Endothelial cell of umbilical vein (primary cell): ENCODE measurements around the gene PSMA4. TPM values are rescaled to one million over a fixed set of nuclear protein-coding genes. Genes with fewer than 3 reads are reported as not detected.

ENCODE experiments used
- BruUV-seq: library from RNA; stranded (reverse); fragments of 400-500 nt; replicated peaks from 2 replicates; lab custom pipeline; 2021; lab: Mats Ljungman, UMichigan
- CTCF ChIA-PET: fragments of 300-600, 350-600 bp; sonication (Branson Sonifier 250); formaldehyde crosslinking; loops from one replicate; lab custom pipeline; 2021; ENCODE audit warnings: antibody characterized with exemption, inconsistent platforms; lab: Charles Lee
- POLR2A ChIA-PET: fragments of 300-600, 350-600 bp; sonication (Branson Sonifier 250); formaldehyde crosslinking; loops from one replicate; lab custom pipeline; 2021; ENCODE audit warnings: antibody characterized with exemption, inconsistent platforms; lab: Charles Lee
- DNase-seq: peaks from one replicate; pipeline ENCODE4 v3.0.0-alpha.2; 2011; ENCODE audit warnings: low read depth, low spot score
- FAIRE-seq: peaks from 2 replicates; lab custom pipeline; 2011; peaks lifted over from hg19 to GRCh38; lab: Jason Lieb, UNC
- H2AFZ ChIP-seq: 2 replicates; pipeline ENCODE4 v1.6.0; 2012; ENCODE audit warnings: low read depth, low read length, control low read depth, inconsistent platforms
- H3K27ac ChIP-seq: 2 replicates; pipeline ENCODE4 v1.5.1; 2011; ENCODE audit warnings: low read depth, mild to moderate bottlenecking, control low read depth, low read length, moderate library complexity; ENCODE audit not compliant: insufficient read depth
- H3K27me3 ChIP-seq, 2 experiments: 2 replicates each; pipeline versions ENCODE4 v1.6.0 to v1.6.1; 2011; ENCODE audit warnings: low read length in 2 of 2, mixed read lengths in 1 of 2; ENCODE audit not compliant: control insufficient read depth in 2 of 2, insufficient read depth in 2 of 2
- H3K36me3 ChIP-seq, 2 experiments: 2 replicates in 1 of 2; 3 replicates in 1 of 2; pipeline ENCODE4 v1.5.1; 2011; ENCODE audit warnings: low read length in 2 of 2, mild to moderate bottlenecking in 1 of 2, moderate library complexity in 1 of 2; ENCODE audit not compliant: control insufficient read depth in 2 of 2, insufficient read depth in 2 of 2; ENCODE audit errors: extremely low read depth in 1 of 2
- H3K4me1 ChIP-seq: 3 replicates; pipeline ENCODE4 v1.5.1; 2011; ENCODE audit warnings: mild to moderate bottlenecking, low read length; ENCODE audit not compliant: control insufficient read depth, insufficient read depth; ENCODE audit errors: extremely low read depth
- H3K4me2 ChIP-seq: 2 replicates; pipeline ENCODE4 v1.6.1; 2011; ENCODE audit warnings: low read length, control low read depth, mixed read lengths; ENCODE audit not compliant: insufficient read depth
- H3K4me3 ChIP-seq, 3 experiments: fragments of 200-600 bp in 1 of 3; sonication (generic), shearing (Covaris generic) in 1 of 3; replicated peaks in 1 of 3; 2 replicates each; pipeline ENCODE4 v1.5.1; 2011 to 2016; ENCODE audit warnings: control low read depth in 3 of 3, low read length in 3 of 3, mild to moderate bottlenecking in 2 of 3, inconsistent platforms in 1 of 3, low read depth in 1 of 3, moderate library complexity in 1 of 3; ENCODE audit not compliant: insufficient read depth in 1 of 3
- H3K79me2 ChIP-seq: 2 replicates; pipeline ENCODE4 v1.6.0; 2012; ENCODE audit warnings: low read length, inconsistent platforms; ENCODE audit not compliant: control insufficient read depth, insufficient read depth
- H3K9ac ChIP-seq: replicated peaks from 2 replicates; pipeline ENCODE3; 2011; ENCODE audit warnings: low read length, control low read depth; ENCODE audit not compliant: insufficient read depth; ENCODE audit errors: extremely low read depth
- H3K9me1 ChIP-seq: replicated peaks from 3 replicates; pipeline ENCODE4 v1.6.0; 2011; ENCODE audit warnings: mild to moderate bottlenecking, low read length; ENCODE audit not compliant: control insufficient read depth, insufficient read depth; ENCODE audit errors: extremely low read depth
- H3K9me3 ChIP-seq: replicated peaks from 2 replicates; pipeline ENCODE4 v1.5.1; 2012; ENCODE audit warnings: low read length, inconsistent platforms; ENCODE audit not compliant: control insufficient read depth, insufficient read depth
- H4K20me1 ChIP-seq: replicated peaks from 2 replicates; pipeline ENCODE3; 2011; ENCODE audit warnings: mild to moderate bottlenecking, low read length; ENCODE audit not compliant: control insufficient read depth, insufficient read depth; ENCODE audit errors: extremely low read depth
- CTCF ChIP-seq, 2 donors: IDR thresholded peaks; 1 replicate in 1 of 2; 2 replicates in 1 of 2; pipeline ENCODE4 v1.5.1; 2011; ENCODE audit warnings: low read length in 2 of 2, mild to moderate bottlenecking in 2 of 2, moderate library complexity in 2 of 2, control low read depth in 1 of 2, inconsistent platforms in 1 of 2, low read depth in 1 of 2; ENCODE audit not compliant: insufficient read depth in 1 of 2; ENCODE audit errors: extremely low read depth in 1 of 2
- EZH2 ChIP-seq: IDR thresholded peaks from 2 replicates; pipeline ENCODE4 v1.6.1; 2012; ENCODE audit warnings: borderline replicate concordance, low read depth, mild to moderate bottlenecking, moderate library complexity, low read length, inconsistent platforms; ENCODE audit not compliant: severe bottlenecking
- FOS ChIP-seq: IDR thresholded peaks from 2 replicates; pipeline ENCODE4 v1.6.1; 2011; ENCODE audit warnings: mild to moderate bottlenecking, low read length, moderate library complexity, borderline replicate concordance; ENCODE audit not compliant: insufficient read depth
- GATA2 ChIP-seq: IDR thresholded peaks from 2 replicates; pipeline ENCODE4 v1.7.0; 2011; ENCODE audit warnings: low read depth, mild to moderate bottlenecking, moderate library complexity, mixed read lengths, low read length; ENCODE audit not compliant: insufficient read length, insufficient read depth
- JUN ChIP-seq: IDR thresholded peaks from 2 replicates; pipeline ENCODE4 v1.6.1; 2011; ENCODE audit warnings: borderline replicate concordance, low read depth; ENCODE audit not compliant: insufficient read length, insufficient read depth
- MAX ChIP-seq: IDR thresholded peaks from 2 replicates; pipeline ENCODE4 v1.6.1; 2011; ENCODE audit not compliant: insufficient read depth, insufficient read length
- MYC ChIP-seq: IDR thresholded peaks from one replicate; pipeline ENCODE4 v1.6.1; 2011; ENCODE audit warnings: mild to moderate bottlenecking, low read depth, low read length
- POLR2A ChIP-seq: IDR thresholded peaks from 2 replicates; pipeline ENCODE4 v1.6.1; 2012; ENCODE audit warnings: low read depth, mild to moderate bottlenecking, control low read depth, low read length
- POLR2AphosphoS5 ChIP-seq: IDR thresholded peaks from 2 replicates; pipeline ENCODE4 v1.6.1; 2012; ENCODE audit warnings: low read depth, mild to moderate bottlenecking, control low read depth, low read length, moderate library complexity; ENCODE audit not compliant: insufficient read depth
- dilution Hi-C: fragments of 300-500 bp; cut with MboI; formaldehyde crosslinking; loops from one replicate; pipeline ENCODE4 v1.15.0; 2019; ENCODE audit warnings: low sequenced_read_pairs; ENCODE audit not compliant: extremely low pct_ligation_motif_present
- intact Hi-C: fragments of 100-400 bp; cut with micrococcal nuclease; formaldehyde crosslinking; loops from one replicate; pipeline ENCODE4 v1.10.0; 2022
- polyA plus RNA-seq, 4 experiments: library from polyadenylated mRNA; depleted of rRNA in 3 of 4; stranded (reverse) in 3 of 4; unstranded in 1 of 4; fragments of >200 nt; gene quantifications; 2 replicates each; pipeline versions ENCODE4 v1.2.1 to v1.2.3, GENCODE V29; 2011 to 2012; ENCODE audit warnings: missing spikeins in 1 of 4
- total RNA-seq: library from RNA; stranded (reverse); gene quantifications from 2 replicates; pipeline ENCODE4 v1.2.3, GENCODE V29; 2021

Gene PSMA4
- total and polyA plus RNA-seq, 2 donors (not counting 3 experiments of a cell fraction or from before 2014, with no cell fraction given), result 250 to 279 TPM

- H3K27ac ChIP-seq, result no peak overlapping the region
- no peaks in the 10 kb centered on the region for H3K79me2 ChIP-seq
- FAIRE-seq (no peak), DNase-seq (no peak)
- POLR2A ChIA-PET, result no interaction called here
- H3K36me3 ChIP-seq, result peaks cover 9 to 10% of the 10 kb centered on the region in 2 experiments
- no peaks in the 10 kb centered on the region for H3K27me3 ChIP-seq
- dilution Hi-C loops (no loop called here), intact Hi-C loops (no loop called here)
- H3K9me1 ChIP-seq, result no peaks in the 10 kb centered on the region
- no peaks in the 10 kb centered on the region for H3K9me3 ChIP-seq
- CTCF ChIA-PET, result no interaction called here
- no peak overlapping the region for H2AFZ ChIP-seq
- H4K20me1 ChIP-seq, result no peaks in the 10 kb centered on the region
- H3K9ac ChIP-seq, result no peak overlapping the region
- BruUV-seq, result no TSS peak
- TF ChIP-seq POLR2AphosphoS5 (no peak), EZH2 (no peak), POLR2A (no peak)
- H3K4me2 ChIP-seq, result no peak overlapping the region
- no peak overlapping the region for H3K4me3 ChIP-seq
- no peaks in the 10 kb centered on the region for H3K4me1 ChIP-seq
Observed at GRCh38 chr15:78492872-78493271, 47.4 kb upstream of the PSMA4 start.

- FAIRE-seq (no peak), DNase-seq (no peak)
- H3K9me1 ChIP-seq, result no peaks in the 10 kb centered on the region
- H4K20me1 ChIP-seq, result no peaks in the 10 kb centered on the region
- ChIA-PET POLR2A (no interaction called here), CTCF (no interaction called here)
- no peak overlapping the region for H2AFZ ChIP-seq
- no peak overlapping the region for H3K4me2 ChIP-seq
- peaks cover 1 to 4% of the 10 kb centered on the region in 2 experiments for H3K36me3 ChIP-seq
- dilution Hi-C loops, result no loop called here
- H3K4me3 ChIP-seq, result no peak overlapping the region
- BruUV-seq, result no TSS peak
- H3K79me2 ChIP-seq, result no peaks in the 10 kb centered on the region
- TF ChIP-seq FOS (no peak), EZH2 (no peak), JUN (no peak), MAX (no peak), POLR2A (no peak), MYC (no peak), GATA2 (no peak), CTCF (IDR thresholded peaks at IDR 0.05; ENCODE audit: extremely low read depth in 1 of 2, insufficient read depth in 1 of 2, low read depth in 1 of 2, low read length in 2 of 2) (no peak), POLR2AphosphoS5 (no peak)
- H3K27ac ChIP-seq, result no peak overlapping the region
- no peaks in the 10 kb centered on the region for H3K27me3 ChIP-seq
- no peaks in the 10 kb centered on the region for H3K4me1 ChIP-seq
- intact Hi-C loops, result no loop called here
- H3K9me3 ChIP-seq, result no peaks in the 10 kb centered on the region
- H3K9ac ChIP-seq, result no peak overlapping the region
Observed at GRCh38 chr15:78501857-78502256, 38.4 kb upstream of the PSMA4 start.
